Glutamatergic neuron (in vitro differentiated cells): Measurements from ENCODE around the gene WEE1. TPM values are rescaled to one million over a fixed set of nuclear protein-coding genes. Genes with fewer than 3 reads are reported as not detected.

Experiments
- DNase-seq: peaks from one replicate; pipeline ENCODE4 v3.0.0; 2022
- H3K27ac Mint-ChIP-seq: one replicate; pipeline ENCODE4 v1.8.0; 2020; ENCODE audit warnings: mild to moderate bottlenecking, mixed read lengths, inconsistent platforms; ENCODE audit not compliant: unreplicated experiment
- H3K27me3 Mint-ChIP-seq: one replicate; pipeline ENCODE4 v1.8.0; 2020; ENCODE audit warnings: mild to moderate bottlenecking, moderate library complexity, mixed read lengths, inconsistent platforms; ENCODE audit not compliant: unreplicated experiment
- H3K36me3 Mint-ChIP-seq: one replicate; pipeline ENCODE4 v1.8.0; 2020; ENCODE audit warnings: mild to moderate bottlenecking, mixed read lengths, inconsistent platforms; ENCODE audit not compliant: unreplicated experiment
- H3K4me1 Mint-ChIP-seq: one replicate; pipeline ENCODE4 v1.8.0; 2020; ENCODE audit warnings: mild to moderate bottlenecking, low read depth, mixed read lengths, inconsistent platforms; ENCODE audit not compliant: unreplicated experiment
- H3K4me3 Mint-ChIP-seq: one replicate; pipeline ENCODE4 v1.8.0; 2020; ENCODE audit warnings: mild to moderate bottlenecking, mixed read lengths, inconsistent platforms; ENCODE audit not compliant: unreplicated experiment
- H3K9me3 Mint-ChIP-seq: one replicate; pipeline ENCODE4 v1.8.0; 2020; ENCODE audit warnings: mild to moderate bottlenecking, moderate library complexity, mixed read lengths, inconsistent platforms; ENCODE audit not compliant: unreplicated experiment
- CTCF ChIP-seq: fragments of 200-600 bp; sonication (generic); IDR thresholded peaks from one replicate; pipeline ENCODE4 v1.5.0; 2021; ENCODE audit not compliant: partially characterized antibody, unreplicated experiment
- total RNA-seq: library from RNA; stranded (reverse); fragmentation: NEBNext Ultra II Directional; extraction: Animal tissue kit (Norgen Biotek cat#: 25700); gene quantifications from one replicate; pipeline ENCODE4 v1.2.1, GENCODE V29; 2021; ENCODE audit not compliant: unreplicated experiment

Gene WEE1
- total RNA-seq, 1 donor from 2014 or later: 10.2 TPM

GRCh38 chr11:9604134-9604533 lies 30.7 kb downstream of the WEE1 start:
- Mint-ChIP-seq H3K4me1 (peaks cover 6% of the 10 kb centered on the region), H3K27ac (no peak overlapping the region), H3K9me3 (peaks cover 6% of the 10 kb centered on the region), H3K27me3 (peaks cover 7% of the 10 kb centered on the region), H3K4me3 (no peak overlapping the region), H3K36me3 (peaks cover 2% of the 10 kb centered on the region)
- no peak for DNase-seq
- TF ChIP-seq CTCF: no peak

DNA sequence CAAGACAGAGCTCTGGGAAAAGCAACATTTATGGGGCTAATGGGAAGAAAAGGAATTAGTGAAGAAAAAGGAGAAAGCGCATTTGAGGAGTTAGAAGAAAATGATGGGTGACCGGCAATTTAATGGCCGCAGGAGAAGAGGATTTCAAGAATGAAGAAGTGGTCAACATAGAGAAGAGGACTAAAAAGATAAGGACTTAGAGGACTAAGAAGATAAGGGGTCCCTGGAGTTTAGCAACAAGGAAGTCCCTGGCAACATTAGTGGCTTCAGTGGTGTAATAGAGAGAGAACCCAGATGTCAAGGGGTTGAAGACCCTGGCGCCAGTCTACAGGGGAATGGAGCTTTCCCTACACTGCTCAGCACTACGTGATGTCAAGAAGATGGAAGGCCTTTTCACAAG lies 32.3 kb downstream of the WEE1 start:
- DNase-seq: no peak
- Mint-ChIP-seq H3K4me3 (no peak overlapping the region), H3K4me1 (peaks cover 5% of the 10 kb centered on the region), H3K36me3 (peaks cover 5% of the 10 kb centered on the region), H3K27me3 (peaks cover 3% of the 10 kb centered on the region), H3K27ac (no peak overlapping the region), H3K9me3 (peaks cover 6% of the 10 kb centered on the region)
- TF ChIP-seq CTCF: no peak

- Mint-ChIP-seq H3K9me3 (peaks cover 3% of the 10 kb centered on the region), H3K27me3 (peaks cover 2% of the 10 kb centered on the region), H3K36me3 (peaks cover 5% of the 10 kb centered on the region), H3K4me1 (no peaks in the 10 kb centered on the region), H3K27ac (peak overlapping the region; percentile 34), H3K4me3 (no peak overlapping the region)
- no peak for DNase-seq
- TF ChIP-seq CTCF: no peak
Observed at GRCh38 chr11:9606809-9607510, 33.5 kb downstream of the WEE1 start.

- Mint-ChIP-seq H3K4me1 (no peaks in the 10 kb centered on the region), H3K36me3 (peaks cover 5% of the 10 kb centered on the region), H3K27ac (no peak overlapping the region), H3K4me3 (no peak overlapping the region), H3K27me3 (peaks cover 2% of the 10 kb centered on the region), H3K9me3 (peaks cover 3% of the 10 kb centered on the region)
- no peak for DNase-seq
- TF ChIP-seq CTCF: no peak
Observed at GRCh38 chr11:9607511-9607899, 34.0 kb downstream of the WEE1 start.

GRCh38 chr11:9609002-9609759 lies 35.7 kb downstream of the WEE1 start:
- Mint-ChIP-seq H3K27me3 (peaks cover 2% of the 10 kb centered on the region), H3K27ac (no peak overlapping the region), H3K9me3 (peaks cover 3% of the 10 kb centered on the region), H3K36me3 (peaks cover 5% of the 10 kb centered on the region), H3K4me1 (peaks cover 5% of the 10 kb centered on the region), H3K4me3 (no peak overlapping the region)
- no peak for DNase-seq
- no peak for TF ChIP-seq CTCF
